HL-60/S4 treated with retinoic acid at 250 ng/mL for 4 days and 3 days (cell line): ENCODE data around the gene ECE2.

Experiments
- in situ Hi-C: fragments of 300-500 bp; cut with MboI; formaldehyde crosslinking; loops from 2 replicates; pipeline ENCODE4 v1.7.0; 2022; ENCODE audit warnings: low sequenced_read_pairs

ECE2 gene

GRCh38 chr3:184240384-184241140, 35.3 kb upstream of the ECE2 start:
- in situ Hi-C loops = no loop called here

- in situ Hi-C loops = no loop called here
Observed at GRCh38 chr3:184241141-184241446, 34.7 kb upstream of the ECE2 start.

GRCh38 chr3:184241447-184242296, 34.1 kb upstream of the ECE2 start:
- in situ Hi-C loops = no loop called here

GRCh38 chr3:184242297-184242685, 33.5 kb upstream of the ECE2 start:
- in situ Hi-C loops = no loop called here

GRCh38 chr3:184248454-184249411, 27.1 kb upstream of the ECE2 start, which contains the start of gene ALG3:
Gene ALG3, minus strand, starts transcription at chr3:184248962. Its CDS starts 22 bp downstream, at chr3:184248940.
- in situ Hi-C loops = no loop called here

- in situ Hi-C loops = no loop called here
Observed at GRCh38 chr3:184249412-184250166, 26.2 kb upstream of the ECE2 start, which contains the start of gene EEF1AKMT4. Gene EEF1AKMT4, plus strand, starts transcription at chr3:184249672. Its CDS starts 23 bp downstream, at chr3:184249695.

- in situ Hi-C loops = no loop called here
Observed at GRCh38 chr3:184250167-184250828, 25.5 kb upstream of the ECE2 start.

- in situ Hi-C loops = no loop called here
Observed at GRCh38 chr3:184255291-184256039, 20.4 kb upstream of the ECE2 start.

- in situ Hi-C loops = no loop called here
Observed at GRCh38 chr3:184257083-184257915, 18.5 kb upstream of the ECE2 start.

GRCh38 chr3:184258926-184259325, 16.9 kb upstream of the ECE2 start:
- in situ Hi-C loops = no loop called here

- in situ Hi-C loops = no loop called here
Observed at GRCh38 chr3:184259396-184259877, 16.4 kb upstream of the ECE2 start.

- in situ Hi-C loops = no loop called here
Observed at GRCh38 chr3:184259878-184260723, 15.7 kb upstream of the ECE2 start.

GRCh38 chr3:184260724-184261269, 15.0 kb upstream of the ECE2 start:
- in situ Hi-C loops = no loop called here

- in situ Hi-C loops = no loop called here
Observed at GRCh38 chr3:184261270-184261853, 14.5 kb upstream of the ECE2 start, which contains the start of gene CAMK2N2. Gene CAMK2N2, minus strand, starts transcription at chr3:184261553. Its CDS starts 268 bp downstream, at chr3:184261285.

- in situ Hi-C loops = no loop called here
Observed at GRCh38 chr3:184261854-184262763, 13.7 kb upstream of the ECE2 start.
